Activated CD8-positive, alpha-beta T cell treated with anti-CD3 and anti-CD28 coated beads for 36 hours (primary cell): ENCODE results near the gene NCK2. TPM values are rescaled to one million over a fixed set of nuclear protein-coding genes. Genes with fewer than 3 reads are reported as not detected.
"Not testable (repeated sequence)": the region's sequence is repeated elsewhere in the genome, so short reads cannot be mapped to it uniquely, and the experiment has no call there.

Source experiments
- ATAC-seq: fragments of 200-7000 bp; cut with Tn5 transposase; one replicate; pipeline ENCODE4 v1.10.0; 2021; ENCODE audit warnings: mild to moderate bottlenecking, moderate library complexity
- CTCF ChIA-PET: fragments of 350-600 bp; sonication (Branson Sonifier 250); formaldehyde crosslinking; loops from one replicate; lab custom pipeline; 2021; ENCODE audit warnings: antibody characterized with exemption; lab: Charles Lee
- POLR2A ChIA-PET: fragments of 350-600 bp; sonication (Branson Sonifier 250); formaldehyde crosslinking; loops from one replicate; lab custom pipeline; 2021; ENCODE audit warnings: antibody characterized with exemption; lab: Charles Lee
- DNase-seq: peaks from one replicate; pipeline ENCODE4 v3.0.0-alpha.2; 2020
- H3K27ac Mint-ChIP-seq: one replicate; pipeline ENCODE4 v1.8.0; 2021; ENCODE audit warnings: mild to moderate bottlenecking, mixed read lengths
- H3K27me3 Mint-ChIP-seq: one replicate; pipeline ENCODE4 v1.8.0; 2021; ENCODE audit warnings: mixed read lengths
- H3K36me3 Mint-ChIP-seq: one replicate; pipeline ENCODE4 v1.8.0; 2021; ENCODE audit warnings: low read depth, mixed read lengths
- H3K4me1 Mint-ChIP-seq: one replicate; pipeline ENCODE4 v1.8.0; 2021; ENCODE audit warnings: low read depth, mixed read lengths
- H3K4me3 Mint-ChIP-seq: one replicate; pipeline ENCODE4 v1.8.0; 2021; ENCODE audit warnings: mild to moderate bottlenecking, moderate library complexity, mixed read lengths
- H3K9me3 Mint-ChIP-seq: one replicate; pipeline ENCODE4 v1.8.0; 2021; ENCODE audit warnings: mixed read lengths
- CTCF ChIP-seq: fragments of 200-600 bp; IDR thresholded peaks from one replicate; pipeline ENCODE4 v1.8.0; 2022; ENCODE audit warnings: antibody characterized with exemption, mild to moderate bottlenecking
- intact Hi-C: fragments of 100-400 bp; cut with micrococcal nuclease; formaldehyde crosslinking; loops from one replicate; pipeline ENCODE4 v1.10.0; 2022
- total RNA-seq, 2 experiments: library from RNA; stranded (reverse); gene quantifications; one replicate each; pipeline ENCODE4 v1.2.3, GENCODE V29; 2021

NCK2 gene
- total RNA-seq, 2 experiments from 2014 or later: 68.3 to 69.7 TPM

- no peaks in the 10 kb centered on the region for H3K27me3 Mint-ChIP-seq
- ATAC-seq (peak; percentile 43), DNase-seq (no peak)
- ChIA-PET CTCF (interaction anchor here (0.7 to 1.1 kb wide), 4 partner anchors 8 to 26 kb away, joined by 3 to 5 read pairs (median 4); no protein-coding TSS in a partner anchor), POLR2A (interaction anchor here (0.9 to 3.2 kb wide), 8 partner anchors 8 to 33 kb away, joined by 3 to 13 read pairs (median 6); no protein-coding TSS in a partner anchor)
- intact Hi-C loops: no loop called here
- TF ChIP-seq CTCF: no peak
- no peak overlapping the region for H3K4me3 Mint-ChIP-seq
- no peaks in the 10 kb centered on the region for H3K9me3 Mint-ChIP-seq
- H3K36me3 Mint-ChIP-seq: peaks cover 63% of the 10 kb centered on the region
- peak overlapping the region; percentile 74 for H3K27ac Mint-ChIP-seq
- H3K4me1 Mint-ChIP-seq: peaks cover 94% of the 10 kb centered on the region
Measured at GRCh38 chr2:105768961-105769452, 24.3 kb downstream of the NCK2 start.

- H3K36me3 Mint-ChIP-seq: peaks cover 62% of the 10 kb centered on the region
- intact Hi-C loops: no loop called here
- ChIA-PET POLR2A (interaction anchor here (0.9 to 3.2 kb wide), 7 partner anchors 8 to 33 kb away, joined by 3 to 13 read pairs (median 7); no protein-coding TSS in a partner anchor), CTCF (interaction anchor here (0.7 to 1.1 kb wide), 4 partner anchors 8 to 26 kb away, joined by 3 to 5 read pairs (median 4); no protein-coding TSS in a partner anchor)
- no peak overlapping the region for H3K4me3 Mint-ChIP-seq
- peak; percentile 43 for DNase-seq
- no peaks in the 10 kb centered on the region for H3K27me3 Mint-ChIP-seq
- peak; percentile 46 for ATAC-seq
- H3K4me1 Mint-ChIP-seq: peaks cover 94% of the 10 kb centered on the region
- no peaks in the 10 kb centered on the region for H3K9me3 Mint-ChIP-seq
- peak; percentile 53 for TF ChIP-seq CTCF
- H3K27ac Mint-ChIP-seq: peak overlapping the region; percentile 74
Measured at GRCh38 chr2:105769504-105769903, 24.8 kb downstream of the NCK2 start.

- ChIA-PET POLR2A (no interaction called here), CTCF (interaction anchor here (2.4 kb wide), 1 partner anchor 8 kb away, joined by 6 read pairs; no protein-coding TSS in a partner anchor)
- ATAC-seq (peak; percentile 3), DNase-seq (no peak)
- intact Hi-C loops: no loop called here
- Mint-ChIP-seq H3K27ac (peak overlapping the region; percentile 74), H3K27me3 (no peaks in the 10 kb centered on the region), H3K4me3 (peak overlapping the region; percentile 9), H3K36me3 (peaks cover 59% of the 10 kb centered on the region), H3K9me3 (no peaks in the 10 kb centered on the region), H3K4me1 (peaks cover 94% of the 10 kb centered on the region)
- no peak for TF ChIP-seq CTCF
Measured at GRCh38 chr2:105770149-105770548, 25.4 kb downstream of the NCK2 start.

- H3K27me3 Mint-ChIP-seq, H3K4me3 Mint-ChIP-seq, intact Hi-C loops, H3K9me3 Mint-ChIP-seq, DNase-seq, ATAC-seq: not testable (repeated sequence)
- peak overlapping the region; percentile 76 for H3K27ac Mint-ChIP-seq
- POLR2A ChIA-PET: interaction anchor here (0.6 to 2.5 kb wide), 6 partner anchors 9 to 224 kb away, joined by 3 to 8 read pairs (median 4); no protein-coding TSS in a partner anchor
- peaks cover 93% of the 10 kb centered on the region for H3K4me1 Mint-ChIP-seq
- CTCF ChIA-PET: interaction anchor here (1.0 to 2.4 kb wide), 8 partner anchors 10 to 312 kb away, joined by 3 to 9 read pairs (median 4); no protein-coding TSS in a partner anchor
- peaks cover 53% of the 10 kb centered on the region for H3K36me3 Mint-ChIP-seq
Measured at GRCh38 chr2:105771291-105771690, 26.6 kb downstream of the NCK2 start.

- TF ChIP-seq CTCF: no peak
- Mint-ChIP-seq H3K27me3 (no peaks in the 10 kb centered on the region), H3K9me3 (no peaks in the 10 kb centered on the region), H3K27ac (peak overlapping the region; percentile 76), H3K36me3 (peaks cover 49% of the 10 kb centered on the region), H3K4me3 (no peak overlapping the region), H3K4me1 (peaks cover 93% of the 10 kb centered on the region)
- ChIA-PET CTCF (interaction anchor here (1.0 to 2.4 kb wide), 7 partner anchors 10 to 311 kb away, joined by 3 to 9 read pairs (median 4); no protein-coding TSS in a partner anchor), POLR2A (interaction anchor here (0.8 to 2.5 kb wide), 5 partner anchors 10 to 26 kb away, joined by 3 to 8 read pairs (median 4); no protein-coding TSS in a partner anchor)
- DNase-seq: no peak
- intact Hi-C loops: no loop called here
- no peak for ATAC-seq
Measured at GRCh38 chr2:105771836-105772235, 27.1 kb downstream of the NCK2 start.
